HCT116 (cell line): ENCODE results near the gene TMEM38B.

Experiments
- EGR1 ChIP-seq: IDR thresholded peaks from 2 replicates; pipeline ENCODE4 v1.6.1; 2012; ENCODE audit warnings: low read depth
- POLR2A ChIP-seq: IDR thresholded peaks from 2 replicates; pipeline ENCODE4 v1.7.0; 2011; ENCODE audit warnings: borderline replicate concordance; ENCODE audit not compliant: insufficient read depth, insufficient read length; ENCODE audit errors: extremely low read depth
- POLR2AphosphoS5 ChIP-seq: IDR thresholded peaks from 2 replicates; pipeline ENCODE4 v1.6.1; 2011; ENCODE audit warnings: mild to moderate bottlenecking, low read depth, low read length, moderate library complexity
- RAD21 ChIP-seq: IDR thresholded peaks from 2 replicates; pipeline ENCODE4 v1.6.1; 2012; ENCODE audit warnings: low read depth, mild to moderate bottlenecking
- SP1 ChIP-seq: IDR thresholded peaks from 2 replicates; pipeline ENCODE4 v1.6.1; 2012; ENCODE audit warnings: low read depth
- TF ChIP-seq, protein P1 (sequence below), 3 experiments: fragments of 200-600 bp in 1 of 3; sonication (generic) in 1 of 3; IDR thresholded peaks in 2 of 3; conservative IDR thresholded peaks in 1 of 3; 2 replicates each; pipeline ENCODE4 v1.5.1; 2012 to 2017; ENCODE audit warnings: low read depth in 2 of 3, low read length in 2 of 3, antibody characterized with exemption in 1 of 3, borderline replicate concordance in 1 of 3, control low read depth in 1 of 3, mild to moderate bottlenecking in 1 of 3, mixed read lengths in 1 of 3, mixed run types in 1 of 3, moderate library complexity in 1 of 3; ENCODE audit not compliant: insufficient read depth in 1 of 3
- TF ChIP-seq, protein P2 (sequence below): IDR thresholded peaks from 2 replicates; pipeline ENCODE4 v1.6.1; 2012
- TF ChIP-seq, protein P3 (sequence below): IDR thresholded peaks from 2 replicates; pipeline ENCODE4 v1.6.1; 2012; ENCODE audit warnings: low read depth

DNA sequence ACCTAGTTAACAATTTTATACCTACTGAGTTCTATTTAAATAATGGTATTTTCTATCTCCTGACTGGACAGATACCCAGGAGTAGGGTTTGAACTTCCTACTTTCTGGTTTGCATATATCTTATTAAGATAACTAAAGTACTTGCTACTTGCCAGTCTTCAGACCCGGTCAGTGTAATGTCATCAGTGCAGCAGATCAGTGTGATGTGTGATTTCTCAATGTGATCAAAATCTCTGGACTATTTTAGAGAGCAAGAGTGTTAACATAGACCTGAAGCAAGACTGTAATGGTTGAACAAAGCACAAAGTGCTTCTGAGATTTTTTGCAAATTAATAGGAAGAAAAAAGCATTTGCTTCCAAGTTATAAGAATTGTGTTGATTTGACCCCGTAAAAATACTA is 6.8 kb downstream of the TMEM38B start:
- TF ChIP-seq, protein P1, sequence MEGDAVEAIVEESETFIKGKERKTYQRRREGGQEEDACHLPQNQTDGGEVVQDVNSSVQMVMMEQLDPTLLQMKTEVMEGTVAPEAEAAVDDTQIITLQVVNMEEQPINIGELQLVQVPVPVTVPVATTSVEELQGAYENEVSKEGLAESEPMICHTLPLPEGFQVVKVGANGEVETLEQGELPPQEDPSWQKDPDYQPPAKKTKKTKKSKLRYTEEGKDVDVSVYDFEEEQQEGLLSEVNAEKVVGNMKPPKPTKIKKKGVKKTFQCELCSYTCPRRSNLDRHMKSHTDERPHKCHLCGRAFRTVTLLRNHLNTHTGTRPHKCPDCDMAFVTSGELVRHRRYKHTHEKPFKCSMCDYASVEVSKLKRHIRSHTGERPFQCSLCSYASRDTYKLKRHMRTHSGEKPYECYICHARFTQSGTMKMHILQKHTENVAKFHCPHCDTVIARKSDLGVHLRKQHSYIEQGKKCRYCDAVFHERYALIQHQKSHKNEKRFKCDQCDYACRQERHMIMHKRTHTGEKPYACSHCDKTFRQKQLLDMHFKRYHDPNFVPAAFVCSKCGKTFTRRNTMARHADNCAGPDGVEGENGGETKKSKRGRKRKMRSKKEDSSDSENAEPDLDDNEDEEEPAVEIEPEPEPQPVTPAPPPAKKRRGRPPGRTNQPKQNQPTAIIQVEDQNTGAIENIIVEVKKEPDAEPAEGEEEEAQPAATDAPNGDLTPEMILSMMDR (IDR thresholded peaks at IDR 0.05 in 2 of 3, conservative IDR thresholded peaks at IDR 0.05 in 1 of 3; ENCODE audit: borderline replicate concordance in 1 of 3, insufficient read depth in 1 of 3, low read depth in 2 of 3, low read length in 2 of 3): no peak
- TF ChIP-seq, protein P2, sequence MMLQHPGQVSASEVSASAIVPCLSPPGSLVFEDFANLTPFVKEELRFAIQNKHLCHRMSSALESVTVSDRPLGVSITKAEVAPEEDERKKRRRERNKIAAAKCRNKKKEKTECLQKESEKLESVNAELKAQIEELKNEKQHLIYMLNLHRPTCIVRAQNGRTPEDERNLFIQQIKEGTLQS: no peak
- no peak for TF ChIP-seq POLR2AphosphoS5
- no peak for TF ChIP-seq RAD21
- TF ChIP-seq, protein P3, sequence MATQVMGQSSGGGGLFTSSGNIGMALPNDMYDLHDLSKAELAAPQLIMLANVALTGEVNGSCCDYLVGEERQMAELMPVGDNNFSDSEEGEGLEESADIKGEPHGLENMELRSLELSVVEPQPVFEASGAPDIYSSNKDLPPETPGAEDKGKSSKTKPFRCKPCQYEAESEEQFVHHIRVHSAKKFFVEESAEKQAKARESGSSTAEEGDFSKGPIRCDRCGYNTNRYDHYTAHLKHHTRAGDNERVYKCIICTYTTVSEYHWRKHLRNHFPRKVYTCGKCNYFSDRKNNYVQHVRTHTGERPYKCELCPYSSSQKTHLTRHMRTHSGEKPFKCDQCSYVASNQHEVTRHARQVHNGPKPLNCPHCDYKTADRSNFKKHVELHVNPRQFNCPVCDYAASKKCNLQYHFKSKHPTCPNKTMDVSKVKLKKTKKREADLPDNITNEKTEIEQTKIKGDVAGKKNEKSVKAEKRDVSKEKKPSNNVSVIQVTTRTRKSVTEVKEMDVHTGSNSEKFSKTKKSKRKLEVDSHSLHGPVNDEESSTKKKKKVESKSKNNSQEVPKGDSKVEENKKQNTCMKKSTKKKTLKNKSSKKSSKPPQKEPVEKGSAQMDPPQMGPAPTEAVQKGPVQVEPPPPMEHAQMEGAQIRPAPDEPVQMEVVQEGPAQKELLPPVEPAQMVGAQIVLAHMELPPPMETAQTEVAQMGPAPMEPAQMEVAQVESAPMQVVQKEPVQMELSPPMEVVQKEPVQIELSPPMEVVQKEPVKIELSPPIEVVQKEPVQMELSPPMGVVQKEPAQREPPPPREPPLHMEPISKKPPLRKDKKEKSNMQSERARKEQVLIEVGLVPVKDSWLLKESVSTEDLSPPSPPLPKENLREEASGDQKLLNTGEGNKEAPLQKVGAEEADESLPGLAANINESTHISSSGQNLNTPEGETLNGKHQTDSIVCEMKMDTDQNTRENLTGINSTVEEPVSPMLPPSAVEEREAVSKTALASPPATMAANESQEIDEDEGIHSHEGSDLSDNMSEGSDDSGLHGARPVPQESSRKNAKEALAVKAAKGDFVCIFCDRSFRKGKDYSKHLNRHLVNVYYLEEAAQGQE: no peak
- no peak for TF ChIP-seq SP1
- TF ChIP-seq EGR1: no peak
- no peak for TF ChIP-seq POLR2A
